Measurements from ENCODE around the gene MLX. TPM values are rescaled to one million over a fixed set of nuclear protein-coding genes. Genes with fewer than 3 reads are reported as not detected.

MLX gene
- total RNA-seq: 22.0 TPM

GRCh38 chr17:42566883-42567573, at the start of gene MLX:
Gene MLX (plus strand): TSS chr17:42567100. CDS start chr17:42567125, 25 bp downstream.
- Histone ChIP-seq H3K27me3 (ENCODE audit: insufficient read depth, low read length) (no peaks in the 10 kb centered on the region), H3K4me1 (ENCODE audit: insufficient read depth, low read length) (peaks cover 54% of the 10 kb centered on the region), H3K4me3 (ENCODE audit: low read length) (peak within 1 kb of the TSS; percentile 83), H3K9me3 (ENCODE audit: low read depth, low read length) (no peaks in the 10 kb centered on the region)

DNA sequence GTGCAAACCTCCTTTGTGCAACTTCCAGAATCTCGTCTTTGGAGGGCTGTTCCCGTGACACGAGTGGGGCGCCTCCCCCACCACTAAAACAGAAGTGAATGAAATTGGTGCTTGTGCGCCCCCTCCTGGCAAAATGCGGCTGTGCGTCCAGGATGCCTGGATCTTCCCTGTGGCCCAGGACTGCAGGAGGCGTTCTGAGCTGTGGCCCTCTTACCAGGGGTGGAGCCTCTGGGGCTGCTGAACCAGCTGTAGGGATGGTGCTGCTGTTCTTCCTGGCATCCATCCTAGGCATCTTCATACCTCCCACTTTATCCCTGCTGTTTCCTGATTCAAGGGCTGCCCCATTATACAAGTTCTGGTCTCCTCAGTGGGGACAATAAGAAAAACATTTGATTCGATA, 49.4 kb upstream of the MLX start:
- no peak overlapping the region for H3K4me3 ChIP-seq (ENCODE audit: low read length)
- H3K9me3 ChIP-seq (ENCODE audit: low read depth, low read length): no peaks in the 10 kb centered on the region
- no peaks in the 10 kb centered on the region for H3K27me3 ChIP-seq (ENCODE audit: insufficient read depth, low read length)
- peaks cover 37% of the 10 kb centered on the region for H3K4me1 ChIP-seq (ENCODE audit: insufficient read depth, low read length)

GRCh38 chr17:42518046-42518754, 48.7 kb upstream of the MLX start:
- Histone ChIP-seq H3K27me3 (ENCODE audit: insufficient read depth, low read length) (no peaks in the 10 kb centered on the region), H3K9me3 (ENCODE audit: low read depth, low read length) (no peaks in the 10 kb centered on the region), H3K4me3 (ENCODE audit: low read length) (no peak overlapping the region), H3K4me1 (ENCODE audit: insufficient read depth, low read length) (peaks cover 37% of the 10 kb centered on the region)

DNA sequence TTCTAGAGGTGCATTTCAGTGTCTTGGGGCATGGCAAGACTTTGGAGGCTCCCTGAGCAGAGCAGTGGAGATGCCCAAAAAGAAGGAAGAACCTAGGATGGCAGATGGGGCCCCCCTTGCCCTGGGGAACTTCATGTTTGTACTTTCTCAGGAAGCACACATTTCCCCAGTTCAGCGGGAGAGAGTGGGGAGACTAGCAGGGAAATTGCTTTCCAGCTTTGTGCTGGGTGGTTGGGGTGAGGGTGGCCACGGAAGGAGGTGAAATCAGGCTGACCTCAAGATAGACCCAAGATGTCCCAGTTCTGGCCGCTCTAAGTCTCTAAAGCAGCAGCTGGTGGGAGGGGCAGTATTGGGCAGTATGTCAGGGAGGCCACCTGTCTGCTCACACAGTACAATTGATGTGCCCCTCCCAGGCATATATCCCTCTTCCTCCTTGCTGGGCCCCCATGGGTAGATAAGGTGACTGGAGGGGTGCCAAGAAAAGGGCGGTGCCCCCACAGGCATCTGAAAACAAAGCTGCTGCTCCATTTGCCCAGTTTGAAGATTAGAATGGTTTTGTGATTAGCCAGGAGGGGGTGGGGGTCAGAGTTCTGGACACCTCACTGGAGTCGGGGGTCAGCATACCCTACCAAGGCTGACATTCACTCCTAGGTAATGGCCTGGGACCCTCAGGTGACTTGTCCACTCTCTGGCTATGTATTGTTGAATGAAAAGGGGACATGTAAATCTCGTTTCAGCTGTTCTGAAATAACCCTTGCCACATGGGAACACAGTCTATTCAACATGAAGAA, 48.0 kb upstream of the MLX start:
- H3K9me3 ChIP-seq (ENCODE audit: low read depth, low read length): no peaks in the 10 kb centered on the region
- H3K4me3 ChIP-seq (ENCODE audit: low read length): no peak overlapping the region
- H3K27me3 ChIP-seq (ENCODE audit: insufficient read depth, low read length): no peaks in the 10 kb centered on the region
- peaks cover 37% of the 10 kb centered on the region for H3K4me1 ChIP-seq (ENCODE audit: insufficient read depth, low read length)

GRCh38 chr17:42519546-42520491, 47.1 kb upstream of the MLX start:
- Histone ChIP-seq H3K27me3 (ENCODE audit: insufficient read depth, low read length) (no peaks in the 10 kb centered on the region), H3K4me3 (ENCODE audit: low read length) (no peak overlapping the region), H3K9me3 (ENCODE audit: low read depth, low read length) (no peaks in the 10 kb centered on the region), H3K4me1 (ENCODE audit: insufficient read depth, low read length) (peaks cover 37% of the 10 kb centered on the region)

DNA sequence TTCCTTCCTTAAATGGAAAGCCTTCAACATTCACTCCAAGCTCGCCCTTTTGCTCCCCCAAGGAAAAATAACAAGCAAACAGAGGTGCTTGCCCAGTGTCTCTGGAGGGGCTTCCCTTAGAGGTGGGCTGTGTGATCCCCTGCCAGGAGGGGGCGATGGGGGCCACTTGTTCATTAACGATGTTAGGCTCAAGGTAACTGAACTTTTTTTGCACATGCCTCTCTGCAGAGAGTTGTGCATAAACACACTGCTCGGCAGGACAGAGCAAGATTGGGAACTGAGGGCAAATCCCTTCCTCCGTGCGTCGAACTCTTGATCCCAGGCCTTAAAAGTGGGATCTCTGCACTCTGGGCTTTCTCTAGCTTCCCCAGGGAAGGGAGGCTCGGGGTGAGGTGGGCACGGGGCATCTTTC, 46.4 kb upstream of the MLX start:
- Histone ChIP-seq H3K27me3 (ENCODE audit: insufficient read depth, low read length) (no peaks in the 10 kb centered on the region), H3K4me1 (ENCODE audit: insufficient read depth, low read length) (peaks cover 37% of the 10 kb centered on the region), H3K9me3 (ENCODE audit: low read depth, low read length) (no peaks in the 10 kb centered on the region)

DNA sequence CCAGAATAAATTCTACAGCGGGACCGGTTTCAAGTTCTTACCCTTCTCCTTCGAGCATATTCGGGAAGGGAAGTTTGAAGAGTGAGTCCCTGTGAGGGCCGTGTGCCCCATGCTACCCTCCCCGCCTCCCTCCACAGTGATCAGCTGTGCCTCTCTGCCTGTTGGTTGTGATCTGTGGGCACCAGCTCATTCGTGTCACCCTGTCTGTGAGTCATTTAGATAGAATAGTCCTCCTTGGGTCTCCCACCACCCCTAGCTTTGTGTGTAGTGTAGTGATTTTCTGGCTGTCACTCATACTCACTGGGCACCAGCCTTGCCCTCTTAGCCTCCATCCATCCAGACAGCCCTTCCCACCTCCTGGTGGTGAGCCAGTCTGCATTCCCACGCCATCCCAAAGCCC, 45.9 kb upstream of the MLX start:
- peaks cover 37% of the 10 kb centered on the region for H3K4me1 ChIP-seq (ENCODE audit: insufficient read depth, low read length)
- no peaks in the 10 kb centered on the region for H3K27me3 ChIP-seq (ENCODE audit: insufficient read depth, low read length)
- H3K9me3 ChIP-seq (ENCODE audit: low read depth, low read length): no peaks in the 10 kb centered on the region
- H3K4me3 ChIP-seq (ENCODE audit: low read length): no peak overlapping the region

More for the DNA sequence above, 46.4 kb upstream of the MLX start:
- no peak overlapping the region for H3K4me3 ChIP-seq (ENCODE audit: low read length)

DNA sequence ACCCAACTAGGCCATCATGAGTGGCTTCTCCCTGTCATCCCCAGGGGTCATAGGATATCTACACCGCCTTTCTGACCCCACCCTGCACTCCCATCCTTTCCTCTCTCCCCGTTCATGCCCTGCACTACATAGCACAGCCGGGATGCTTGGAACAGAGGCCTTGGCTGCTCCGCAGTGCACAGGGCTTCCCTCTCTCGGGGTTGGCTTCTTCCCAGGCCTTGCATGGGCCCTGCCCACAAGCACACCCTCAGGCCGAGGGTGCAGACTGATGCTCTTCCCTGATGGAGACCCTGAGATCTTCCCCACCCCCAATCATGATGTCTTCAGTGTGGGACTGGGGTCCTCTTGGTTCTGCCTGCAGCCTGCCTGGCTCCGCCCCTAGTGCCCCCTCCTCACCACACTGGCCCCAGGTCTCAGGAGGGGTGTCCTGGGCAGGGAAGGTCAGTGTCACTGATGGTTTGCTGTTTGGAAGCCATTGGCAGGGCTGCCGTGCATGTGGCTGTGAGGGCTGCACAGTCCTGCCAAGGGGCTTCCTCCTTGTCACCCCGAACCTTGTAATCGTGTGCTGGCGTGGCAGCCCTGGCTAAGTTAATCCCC, 45.1 kb upstream of the MLX start:
- Histone ChIP-seq H3K4me3 (ENCODE audit: low read length) (no peak overlapping the region), H3K4me1 (ENCODE audit: insufficient read depth, low read length) (peaks cover 37% of the 10 kb centered on the region), H3K27me3 (ENCODE audit: insufficient read depth, low read length) (no peaks in the 10 kb centered on the region), H3K9me3 (ENCODE audit: low read depth, low read length) (no peaks in the 10 kb centered on the region)

DNA sequence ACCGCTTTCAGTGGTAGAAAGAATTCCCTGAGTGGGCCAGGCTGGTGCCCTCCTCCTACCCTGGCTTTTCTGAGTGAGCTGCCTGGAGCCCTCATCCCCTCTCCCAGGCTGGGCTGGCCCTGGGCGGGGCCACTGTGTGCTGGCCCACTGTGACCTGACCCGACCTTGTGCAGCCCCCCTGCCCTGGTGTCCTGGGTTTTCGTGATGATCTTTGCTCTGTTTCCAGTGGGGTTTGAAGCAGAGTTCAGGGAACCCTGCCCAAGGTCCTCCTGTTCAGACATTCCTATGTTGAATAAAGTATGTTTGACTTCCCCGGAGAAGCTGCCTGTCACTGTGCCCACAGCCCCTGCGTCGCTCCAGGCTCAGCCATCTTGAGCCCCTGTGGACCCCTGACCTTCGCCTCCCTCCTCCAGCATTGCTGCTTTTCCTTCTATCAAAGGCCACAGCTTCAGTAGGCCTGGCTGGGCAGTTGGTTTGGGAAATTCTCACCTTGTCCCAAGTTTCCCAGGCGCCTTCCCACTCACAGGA, 44.6 kb upstream of the MLX start:
- no peaks in the 10 kb centered on the region for H3K27me3 ChIP-seq (ENCODE audit: insufficient read depth, low read length)
- H3K4me3 ChIP-seq (ENCODE audit: low read length): no peak overlapping the region
- H3K9me3 ChIP-seq (ENCODE audit: low read depth, low read length): no peaks in the 10 kb centered on the region
- H3K4me1 ChIP-seq (ENCODE audit: insufficient read depth, low read length): peaks cover 37% of the 10 kb centered on the region

- peaks cover 34% of the 10 kb centered on the region for H3K4me1 ChIP-seq (ENCODE audit: insufficient read depth, low read length)
- no peaks in the 10 kb centered on the region for H3K9me3 ChIP-seq (ENCODE audit: low read depth, low read length)
- no peak overlapping the region for H3K4me3 ChIP-seq (ENCODE audit: low read length)
- no peaks in the 10 kb centered on the region for H3K27me3 ChIP-seq (ENCODE audit: insufficient read depth, low read length)
Observed at GRCh38 chr17:42522798-42523278, 44.1 kb upstream of the MLX start.

GRCh38 chr17:42525221-42525620, 41.7 kb upstream of the MLX start:
- H3K4me3 ChIP-seq (ENCODE audit: low read length): no peak overlapping the region
- H3K4me1 ChIP-seq (ENCODE audit: insufficient read depth, low read length): peaks cover 27% of the 10 kb centered on the region
- H3K27me3 ChIP-seq (ENCODE audit: insufficient read depth, low read length): no peaks in the 10 kb centered on the region
- H3K9me3 ChIP-seq (ENCODE audit: low read depth, low read length): no peaks in the 10 kb centered on the region

DNA sequence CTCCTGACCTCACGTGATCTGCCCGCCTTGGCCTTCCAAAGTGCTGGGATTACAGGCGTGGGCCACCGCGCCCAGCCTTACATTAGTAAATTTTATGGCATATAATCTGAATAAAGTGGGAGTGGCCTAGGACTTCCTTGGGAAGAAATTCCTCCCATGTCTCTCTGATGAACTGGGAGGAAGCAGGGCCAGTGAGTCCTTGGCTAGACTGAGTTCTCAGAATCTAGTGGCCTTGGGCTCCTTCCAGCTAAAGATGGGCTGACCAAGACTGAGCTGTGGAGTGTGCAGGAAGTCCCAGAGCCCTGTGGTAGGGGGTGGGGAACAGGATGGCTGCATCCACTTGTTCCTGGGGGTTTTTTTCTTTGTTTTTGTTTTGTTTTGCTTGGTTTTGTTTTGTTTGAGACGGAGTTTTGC, 40.9 kb upstream of the MLX start:
- Histone ChIP-seq H3K4me3 (ENCODE audit: low read length) (no peak overlapping the region), H3K9me3 (ENCODE audit: low read depth, low read length) (no peaks in the 10 kb centered on the region), H3K27me3 (ENCODE audit: insufficient read depth, low read length) (no peaks in the 10 kb centered on the region), H3K4me1 (ENCODE audit: insufficient read depth, low read length) (peaks cover 31% of the 10 kb centered on the region)

DNA sequence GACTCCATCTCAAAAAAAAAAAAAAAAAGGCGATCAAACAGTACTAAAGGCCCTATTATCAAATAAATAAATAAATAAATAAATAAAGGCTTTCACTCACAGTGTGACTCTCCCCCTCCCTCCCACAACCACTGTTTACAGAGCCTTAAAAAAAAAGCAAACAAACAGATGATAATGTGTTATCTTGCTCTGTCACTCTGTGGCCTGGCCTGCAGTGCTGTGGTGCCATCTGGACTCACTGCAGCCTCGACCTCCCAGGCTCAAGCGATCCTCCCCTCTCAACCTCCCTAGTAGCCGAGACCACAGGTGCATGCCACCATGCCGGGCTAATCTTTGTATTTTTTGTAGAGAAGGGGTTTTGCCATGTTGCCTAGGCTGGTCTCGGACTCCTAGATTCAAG, 39.0 kb upstream of the MLX start:
- no peaks in the 10 kb centered on the region for H3K27me3 ChIP-seq (ENCODE audit: insufficient read depth, low read length)

GRCh38 chr17:42529061-42529460, 37.8 kb upstream of the MLX start:
- Histone ChIP-seq H3K9me3 (ENCODE audit: low read depth, low read length) (no peaks in the 10 kb centered on the region), H3K4me1 (ENCODE audit: insufficient read depth, low read length) (peaks cover 49% of the 10 kb centered on the region), H3K4me3 (ENCODE audit: low read length) (no peak overlapping the region), H3K27me3 (ENCODE audit: insufficient read depth, low read length) (no peaks in the 10 kb centered on the region)

More for the DNA sequence above, 39.0 kb upstream of the MLX start:
- no peak overlapping the region for H3K4me3 ChIP-seq (ENCODE audit: low read length)
- peaks cover 48% of the 10 kb centered on the region for H3K4me1 ChIP-seq (ENCODE audit: insufficient read depth, low read length)
- H3K9me3 ChIP-seq (ENCODE audit: low read depth, low read length): no peaks in the 10 kb centered on the region

All from mononuclear cell (primary cell).